H1 (cell line): ENCODE data around the gene RRAD. TPM values are rescaled to one million over a fixed set of nuclear protein-coding genes. Genes with fewer than 3 reads are reported as not detected.

Experiments used
- CBX5 ChIP-seq: fragments of 300-800, 300-1000 bp; sonication (generic); IDR thresholded peaks from 2 replicates; pipeline ENCODE4 v1.7.1; 2016; ENCODE audit warnings: antibody characterized with exemption, low read length, low read depth
- CBX8 ChIP-seq: fragments of 300-800, 300-1000 bp; sonication (generic); IDR thresholded peaks from 2 replicates; pipeline ENCODE4 v1.7.1; 2016; ENCODE audit warnings: low read depth, low read length, borderline replicate concordance
- SIX5 ChIP-seq: IDR thresholded peaks from 2 replicates; pipeline ENCODE4 v1.6.1; 2011; ENCODE audit warnings: mild to moderate bottlenecking, low read depth, low read length
- SP1 ChIP-seq: IDR thresholded peaks from 2 replicates; pipeline ENCODE4 v1.6.1; 2011; ENCODE audit warnings: low read depth, low read length
- polyA plus RNA-seq, 7 experiments: library from polyadenylated mRNA; depleted of rRNA in 3 of 7; stranded (reverse) in 5 of 7; unstranded in 2 of 7; fragments of >200 nt in 5 of 7; fragments of 200-250 nt in 2 of 7; gene quantifications; 1 replicate in 5 of 7; 2 replicates in 1 of 7; 4 replicates in 1 of 7; pipeline versions ENCODE4 v1.2.1 to v1.2.3, GENCODE V29; 2011 to 2013; ENCODE audit warnings: missing spikeins in 2 of 7, mixed read lengths in 2 of 7
- total RNA-seq: library from RNA; stranded (reverse); fragmentation: NEBNext Ultra II Directional; extraction: Animal tissue kit (Norgen Biotek cat#: 25700); gene quantifications from 2 replicates; pipeline ENCODE4 v1.2.1, GENCODE V29; 2021
- TF ChIP-seq, protein P1 (sequence below): fragments of 300-600 bp; sonication (generic); IDR thresholded peaks from 2 replicates; pipeline ENCODE4 v1.7.1; 2012; ENCODE audit warnings: low read length, moderate library complexity, mild to moderate bottlenecking, inconsistent platforms; ENCODE audit not compliant: insufficient replicate concordance

RRAD gene
- total and polyA plus RNA-seq, 2 of the 8 experiments (the other 6 are each of a cell fraction or from before 2014, with no cell fraction given), result 0.17 TPM; not detected in 1

- TF ChIP-seq, protein P1, sequence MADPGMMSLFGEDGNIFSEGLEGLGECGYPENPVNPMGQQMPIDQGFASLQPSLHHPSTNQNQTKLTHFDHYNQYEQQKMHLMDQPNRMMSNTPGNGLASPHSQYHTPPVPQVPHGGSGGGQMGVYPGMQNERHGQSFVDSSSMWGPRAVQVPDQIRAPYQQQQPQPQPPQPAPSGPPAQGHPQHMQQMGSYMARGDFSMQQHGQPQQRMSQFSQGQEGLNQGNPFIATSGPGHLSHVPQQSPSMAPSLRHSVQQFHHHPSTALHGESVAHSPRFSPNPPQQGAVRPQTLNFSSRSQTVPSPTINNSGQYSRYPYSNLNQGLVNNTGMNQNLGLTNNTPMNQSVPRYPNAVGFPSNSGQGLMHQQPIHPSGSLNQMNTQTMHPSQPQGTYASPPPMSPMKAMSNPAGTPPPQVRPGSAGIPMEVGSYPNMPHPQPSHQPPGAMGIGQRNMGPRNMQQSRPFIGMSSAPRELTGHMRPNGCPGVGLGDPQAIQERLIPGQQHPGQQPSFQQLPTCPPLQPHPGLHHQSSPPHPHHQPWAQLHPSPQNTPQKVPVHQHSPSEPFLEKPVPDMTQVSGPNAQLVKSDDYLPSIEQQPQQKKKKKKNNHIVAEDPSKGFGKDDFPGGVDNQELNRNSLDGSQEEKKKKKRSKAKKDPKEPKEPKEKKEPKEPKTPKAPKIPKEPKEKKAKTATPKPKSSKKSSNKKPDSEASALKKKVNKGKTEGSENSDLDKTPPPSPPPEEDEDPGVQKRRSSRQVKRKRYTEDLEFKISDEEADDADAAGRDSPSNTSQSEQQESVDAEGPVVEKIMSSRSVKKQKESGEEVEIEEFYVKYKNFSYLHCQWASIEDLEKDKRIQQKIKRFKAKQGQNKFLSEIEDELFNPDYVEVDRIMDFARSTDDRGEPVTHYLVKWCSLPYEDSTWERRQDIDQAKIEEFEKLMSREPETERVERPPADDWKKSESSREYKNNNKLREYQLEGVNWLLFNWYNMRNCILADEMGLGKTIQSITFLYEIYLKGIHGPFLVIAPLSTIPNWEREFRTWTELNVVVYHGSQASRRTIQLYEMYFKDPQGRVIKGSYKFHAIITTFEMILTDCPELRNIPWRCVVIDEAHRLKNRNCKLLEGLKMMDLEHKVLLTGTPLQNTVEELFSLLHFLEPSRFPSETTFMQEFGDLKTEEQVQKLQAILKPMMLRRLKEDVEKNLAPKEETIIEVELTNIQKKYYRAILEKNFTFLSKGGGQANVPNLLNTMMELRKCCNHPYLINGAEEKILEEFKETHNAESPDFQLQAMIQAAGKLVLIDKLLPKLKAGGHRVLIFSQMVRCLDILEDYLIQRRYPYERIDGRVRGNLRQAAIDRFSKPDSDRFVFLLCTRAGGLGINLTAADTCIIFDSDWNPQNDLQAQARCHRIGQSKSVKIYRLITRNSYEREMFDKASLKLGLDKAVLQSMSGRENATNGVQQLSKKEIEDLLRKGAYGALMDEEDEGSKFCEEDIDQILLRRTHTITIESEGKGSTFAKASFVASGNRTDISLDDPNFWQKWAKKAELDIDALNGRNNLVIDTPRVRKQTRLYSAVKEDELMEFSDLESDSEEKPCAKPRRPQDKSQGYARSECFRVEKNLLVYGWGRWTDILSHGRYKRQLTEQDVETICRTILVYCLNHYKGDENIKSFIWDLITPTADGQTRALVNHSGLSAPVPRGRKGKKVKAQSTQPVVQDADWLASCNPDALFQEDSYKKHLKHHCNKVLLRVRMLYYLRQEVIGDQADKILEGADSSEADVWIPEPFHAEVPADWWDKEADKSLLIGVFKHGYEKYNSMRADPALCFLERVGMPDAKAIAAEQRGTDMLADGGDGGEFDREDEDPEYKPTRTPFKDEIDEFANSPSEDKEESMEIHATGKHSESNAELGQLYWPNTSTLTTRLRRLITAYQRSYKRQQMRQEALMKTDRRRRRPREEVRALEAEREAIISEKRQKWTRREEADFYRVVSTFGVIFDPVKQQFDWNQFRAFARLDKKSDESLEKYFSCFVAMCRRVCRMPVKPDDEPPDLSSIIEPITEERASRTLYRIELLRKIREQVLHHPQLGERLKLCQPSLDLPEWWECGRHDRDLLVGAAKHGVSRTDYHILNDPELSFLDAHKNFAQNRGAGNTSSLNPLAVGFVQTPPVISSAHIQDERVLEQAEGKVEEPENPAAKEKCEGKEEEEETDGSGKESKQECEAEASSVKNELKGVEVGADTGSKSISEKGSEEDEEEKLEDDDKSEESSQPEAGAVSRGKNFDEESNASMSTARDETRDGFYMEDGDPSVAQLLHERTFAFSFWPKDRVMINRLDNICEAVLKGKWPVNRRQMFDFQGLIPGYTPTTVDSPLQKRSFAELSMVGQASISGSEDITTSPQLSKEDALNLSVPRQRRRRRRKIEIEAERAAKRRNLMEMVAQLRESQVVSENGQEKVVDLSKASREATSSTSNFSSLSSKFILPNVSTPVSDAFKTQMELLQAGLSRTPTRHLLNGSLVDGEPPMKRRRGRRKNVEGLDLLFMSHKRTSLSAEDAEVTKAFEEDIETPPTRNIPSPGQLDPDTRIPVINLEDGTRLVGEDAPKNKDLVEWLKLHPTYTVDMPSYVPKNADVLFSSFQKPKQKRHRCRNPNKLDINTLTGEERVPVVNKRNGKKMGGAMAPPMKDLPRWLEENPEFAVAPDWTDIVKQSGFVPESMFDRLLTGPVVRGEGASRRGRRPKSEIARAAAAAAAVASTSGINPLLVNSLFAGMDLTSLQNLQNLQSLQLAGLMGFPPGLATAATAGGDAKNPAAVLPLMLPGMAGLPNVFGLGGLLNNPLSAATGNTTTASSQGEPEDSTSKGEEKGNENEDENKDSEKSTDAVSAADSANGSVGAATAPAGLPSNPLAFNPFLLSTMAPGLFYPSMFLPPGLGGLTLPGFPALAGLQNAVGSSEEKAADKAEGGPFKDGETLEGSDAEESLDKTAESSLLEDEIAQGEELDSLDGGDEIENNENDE, result no peak
- TF ChIP-seq SIX5, result no peak
- no peak for TF ChIP-seq CBX8
- no peak for TF ChIP-seq CBX5
- TF ChIP-seq SP1, result no peak
These were observed 25.1 kb upstream of the RRAD start (continued) for GRCh38 chr16:66950437-66950836.
